Ascending aorta (tissue), 2 donors: Measurements from ENCODE around the gene CDK16. TPM values are rescaled to one million over a fixed set of nuclear protein-coding genes. Genes with fewer than 3 reads are reported as not detected.

Experiments
- DNase-seq, 2 donors: peaks; one replicate each; pipeline ENCODE4 v3.0.0-alpha.2; 2019; ENCODE audit warnings: low spot score in 2 of 2
- H3K27ac ChIP-seq, 2 donors: fragments of 200-600 bp; sonication (generic); one replicate each; pipeline ENCODE4 v1.5.1; 2016 to 2017; ENCODE audit warnings: mild to moderate bottlenecking in 1 of 2
- H3K27me3 ChIP-seq: fragments of 200-600 bp; sonication (generic); one replicate; pipeline ENCODE4 v1.5.1; 2017
- H3K36me3 ChIP-seq, 2 donors: fragments of 200-600 bp; sonication (generic); one replicate each; pipeline ENCODE4 v1.5.1; 2016
- H3K4me1 ChIP-seq, 2 donors: fragments of 200-600 bp; sonication (generic); one replicate each; pipeline ENCODE4 v1.5.1; 2016 to 2017; ENCODE audit warnings: mild to moderate bottlenecking in 1 of 2
- H3K4me3 ChIP-seq, 2 donors: fragments of 200-600 bp; sonication (generic); one replicate each; pipeline ENCODE4 v1.5.1; 2016 to 2017; ENCODE audit warnings: mild to moderate bottlenecking in 1 of 2
- H3K9me3 ChIP-seq, 2 donors: fragments of 200-600 bp; sonication (generic); one replicate each; pipeline ENCODE4 v1.5.1; 2016
- CTCF ChIP-seq, 3 experiments: fragments of 200-600 bp in 2 of 3; fragments of 450-650 bp in 1 of 3; sonication (generic) in 2 of 3; IDR thresholded peaks; one replicate each; pipeline ENCODE4 v1.5.1; 2016 to 2019; ENCODE audit warnings: antibody characterized with exemption in 3 of 3, mild to moderate bottlenecking in 1 of 3, moderate library complexity in 1 of 3
- intact Hi-C: fragments of 100-400 bp; cut with DNase I; formaldehyde crosslinking; loops from one replicate; pipeline ENCODE4 v1.15.1; 2023
- total RNA-seq: library from RNA; depleted of rRNA; stranded (reverse); fragments of >200 nt; gene quantifications from one replicate; pipeline ENCODE4 v1.1.0, GENCODE V29; 2016

The CDK16 gene
- total RNA-seq, 1 donor from 2014 or later = 87.4 TPM

DNA sequence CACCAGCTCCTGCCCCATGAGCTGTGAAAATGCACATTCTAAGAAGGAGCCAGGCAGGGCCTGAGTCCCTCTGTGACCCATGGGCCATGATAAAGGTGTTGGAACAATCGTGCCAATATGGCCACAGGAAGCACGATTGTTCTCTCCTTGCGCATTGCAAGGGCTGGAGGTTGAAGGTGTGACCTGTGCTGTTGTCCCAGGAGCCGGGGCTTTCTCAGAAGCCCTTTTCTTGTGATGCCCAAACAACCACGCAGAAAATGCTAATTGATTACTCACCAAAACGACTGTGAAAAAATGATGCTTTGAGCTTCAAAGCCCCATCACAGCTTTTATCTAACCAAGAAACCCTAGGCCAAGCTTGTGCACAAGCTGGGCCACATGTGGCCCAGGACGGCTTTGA lies 48.2 kb downstream of the CDK16 start:
- intact Hi-C loops = no loop called here
- no peaks in the 10 kb centered on the region for H3K27me3 ChIP-seq
- H3K36me3 ChIP-seq = no peaks in the 10 kb centered on the region
- no peak for TF ChIP-seq CTCF (IDR thresholded peaks at IDR 0.05)
- H3K4me1 ChIP-seq = no peaks in the 10 kb centered on the region
- H3K27ac ChIP-seq = no peak overlapping the region
- DNase-seq = no peak
- H3K4me3 ChIP-seq = no peak overlapping the region
- H3K9me3 ChIP-seq = no peaks in the 10 kb centered on the region

GRCh38 chrX:47272013-47272408 lies 53.5 kb downstream of the CDK16 start:
- DNase-seq = no peak
- no peak overlapping the region for H3K27ac ChIP-seq
- H3K4me3 ChIP-seq = no peak overlapping the region
- no peaks in the 10 kb centered on the region for H3K27me3 ChIP-seq
- no peak for TF ChIP-seq CTCF (IDR thresholded peaks at IDR 0.05)
- H3K36me3 ChIP-seq = no peaks in the 10 kb centered on the region
- intact Hi-C loops = no loop called here
- H3K9me3 ChIP-seq = no peaks in the 10 kb centered on the region
- no peaks in the 10 kb centered on the region for H3K4me1 ChIP-seq

DNA sequence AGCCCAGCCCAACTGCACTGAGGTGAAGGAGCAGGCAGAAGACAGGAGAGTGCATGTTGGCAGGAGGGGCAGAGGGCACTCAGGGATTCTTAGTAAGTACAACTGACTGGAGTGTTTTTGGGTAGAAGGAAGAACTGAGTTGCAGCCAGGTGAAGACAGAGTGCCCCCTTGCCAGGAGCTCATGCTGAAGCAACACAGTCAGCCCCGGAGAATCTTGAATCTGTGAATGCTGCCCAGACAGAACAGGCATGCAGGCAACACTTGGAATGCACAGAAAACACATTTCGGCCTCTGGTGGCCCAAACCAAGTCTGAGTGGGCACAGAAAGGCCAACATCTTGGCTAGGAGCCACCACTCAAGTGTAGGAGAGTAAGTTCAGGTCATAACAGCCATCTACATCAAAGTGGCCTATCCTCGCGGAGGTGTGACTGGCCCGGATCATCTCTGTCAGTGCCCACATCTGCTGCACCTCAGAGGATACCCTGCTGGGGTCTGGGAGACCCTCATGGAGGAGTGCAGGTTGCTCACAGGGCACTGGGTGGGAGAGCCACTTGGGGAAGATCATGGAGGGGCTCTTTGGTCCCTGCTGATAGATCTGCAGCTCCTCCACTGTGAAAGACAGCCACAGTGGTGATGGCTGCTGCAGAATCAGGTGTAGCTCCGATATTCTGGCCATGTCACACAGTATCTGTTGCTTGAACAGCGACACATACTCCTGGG lies 54.7 kb downstream of the CDK16 start:
- intact Hi-C loops = no loop called here
- Histone ChIP-seq H3K4me1 (no peaks in the 10 kb centered on the region), H3K36me3 (no peaks in the 10 kb centered on the region), H3K27ac (no peak overlapping the region), H3K27me3 (no peaks in the 10 kb centered on the region), H3K4me3 (no peak overlapping the region), H3K9me3 (no peaks in the 10 kb centered on the region)
- DNase-seq = no peak
- TF ChIP-seq CTCF (IDR thresholded peaks at IDR 0.05) = no peak

- no peak for TF ChIP-seq CTCF (IDR thresholded peaks at IDR 0.05)
- Histone ChIP-seq H3K4me1 (no peaks in the 10 kb centered on the region), H3K27me3 (no peaks in the 10 kb centered on the region), H3K9me3 (no peaks in the 10 kb centered on the region), H3K36me3 (no peaks in the 10 kb centered on the region), H3K4me3 (no peak overlapping the region), H3K27ac (no peak overlapping the region)
- DNase-seq = no peak
- intact Hi-C loops = no loop called here
Measured at GRCh38 chrX:47278691-47279090, 60.2 kb downstream of the CDK16 start.

Other genes starting within 250 kb of the CDK16 start
- gene RGN, start 140.2 kb upstream of the CDK16 start, total RNA-seq = 1.5 TPM
- 122 TPM for gene NDUFB11, start 74.0 kb upstream of the CDK16 start, total RNA-seq
- 52.4 TPM for gene RBM10, start 73.5 kb upstream of the CDK16 start, total RNA-seq
- 162 TPM for gene UBA1, start 24.9 kb upstream of the CDK16 start, total RNA-seq
- 104 TPM for gene USP11, start 14.3 kb downstream of the CDK16 start, total RNA-seq
- gene ZNF157, start 151.9 kb downstream of the CDK16 start, total RNA-seq = not detected